ENCODE measurements around the gene L1CAM.

GRCh38 chrX:153880440-153880815 is 5.5 kb downstream of the L1CAM start:
- TF ChIP-seq CTCF (IDR thresholded peaks at IDR 0.05; ENCODE audit: poor library complexity) (no peak), EZH2 (IDR thresholded peaks at IDR 0.05; ENCODE audit: borderline replicate concordance) (no peak), EZH2phosphoT487 (IDR thresholded peaks at IDR 0.05; ENCODE audit: low read depth, severe bottlenecking, unreplicated experiment) (no peak)
